CD8-positive, alpha-beta memory T cell (primary cell): ENCODE results near the gene VIPR1. TPM values are rescaled to one million over a fixed set of nuclear protein-coding genes. Genes with fewer than 3 reads are reported as not detected.

Experiments used
- CTCF ChIA-PET: fragments of 350-600 bp; sonication (Branson Sonifier 250); formaldehyde crosslinking; loops from one replicate; lab custom pipeline; 2021; ENCODE audit warnings: antibody characterized with exemption; lab: Charles Lee
- POLR2A ChIA-PET: fragments of 350-600 bp; sonication (Branson Sonifier 250); formaldehyde crosslinking; loops from one replicate; lab custom pipeline; 2021; ENCODE audit warnings: antibody characterized with exemption; lab: Charles Lee
- DNase-seq, 5 donors: peaks; one replicate each; pipeline versions ENCODE4 v3.0.0 to v3.0.0-alpha.2; 2020 to 2022; ENCODE audit warnings: mixed read lengths in 1 of 5
- H3K27ac ChIP-seq: one replicate; pipeline ENCODE4 v1.7.0; 2013; ENCODE audit warnings: low read depth, mild to moderate bottlenecking, low read length, moderate library complexity
- H3K27me3 ChIP-seq: 2 replicates; pipeline ENCODE4 v1.7.0; 2013; ENCODE audit warnings: low read length, mild to moderate bottlenecking; ENCODE audit not compliant: insufficient read depth, poor library complexity, severe bottlenecking
- H3K36me3 ChIP-seq: 2 replicates; pipeline ENCODE4 v1.7.0; 2013; ENCODE audit warnings: mild to moderate bottlenecking, low read length, moderate library complexity; ENCODE audit not compliant: insufficient read depth
- H3K4me1 ChIP-seq: 2 replicates; pipeline ENCODE4 v1.7.0; 2013; ENCODE audit warnings: mild to moderate bottlenecking, low read length, moderate library complexity; ENCODE audit not compliant: insufficient read depth
- H3K4me3 ChIP-seq: 2 replicates; pipeline ENCODE4 v1.7.0; 2013; ENCODE audit warnings: mild to moderate bottlenecking, low read length
- H3K9me3 ChIP-seq: 2 replicates; pipeline ENCODE4 v1.7.0; 2013; ENCODE audit warnings: mild to moderate bottlenecking, low read length
- H3K27ac Mint-ChIP-seq, 8 donors: one replicate each; pipeline ENCODE4 v1.8.0; 2020 to 2021; ENCODE audit warnings: mixed read lengths in 8 of 8, mild to moderate bottlenecking in 6 of 8, inconsistent platforms in 3 of 8, moderate library complexity in 3 of 8
- H3K27me3 Mint-ChIP-seq, 2 donors: one replicate each; pipeline ENCODE4 v1.8.0; 2020 to 2021; ENCODE audit warnings: mixed read lengths in 2 of 2, mild to moderate bottlenecking in 1 of 2, moderate library complexity in 1 of 2
- H3K36me3 Mint-ChIP-seq, 3 donors: one replicate each; pipeline ENCODE4 v1.8.0; 2020 to 2021; ENCODE audit warnings: mixed read lengths in 3 of 3, inconsistent platforms in 1 of 3, mild to moderate bottlenecking in 1 of 3
- H3K4me1 Mint-ChIP-seq, 3 donors: one replicate each; pipeline ENCODE4 v1.8.0; 2020 to 2021; ENCODE audit warnings: mixed read lengths in 3 of 3, inconsistent platforms in 1 of 3, mild to moderate bottlenecking in 1 of 3
- H3K4me3 Mint-ChIP-seq, 7 donors: one replicate each; pipeline ENCODE4 v1.8.0; 2020 to 2021; ENCODE audit warnings: mixed read lengths in 7 of 7, mild to moderate bottlenecking in 6 of 7, moderate library complexity in 4 of 7, inconsistent platforms in 2 of 7
- H3K9me3 Mint-ChIP-seq, 5 donors: one replicate each; pipeline ENCODE4 v1.8.0; 2020 to 2022; ENCODE audit warnings: mixed read lengths in 5 of 5, mild to moderate bottlenecking in 3 of 5, moderate library complexity in 2 of 5, inconsistent platforms in 1 of 5
- polyA plus RNA-seq: library from polyadenylated mRNA; unstranded; fragments of 300-500 nt; fragmentation: Illumina TruSeq; gene quantifications from one replicate; pipeline ENCODE4 v1.2.3, GENCODE V29; 2021
- total RNA-seq, 2 experiments: library from RNA; stranded (reverse); gene quantifications; one replicate each; pipeline ENCODE4 v1.2.3, GENCODE V29; 2021

The VIPR1 gene
- total and polyA plus RNA-seq, 3 experiments from 2014 or later = 5.4 to 12.7 (median 5.9) TPM

GRCh38 chr3:42527368-42527917 is 25.0 kb downstream of the VIPR1 start:
- Mint-ChIP-seq H3K4me3 (peak overlapping the region in 4 of 7 donors; percentile 23 to 63 (median 53)), H3K9me3 (no peaks in the 10 kb centered on the region), H3K4me1 (peaks cover 59 to 77% (median 75%) of the 10 kb centered on the region in 3 donors), H3K27ac (peak overlapping the region; percentile 63 to 94 (median 90)), H3K36me3 (peaks cover 13 to 23% (median 22%) of the 10 kb centered on the region in 3 donors), H3K27me3 (no peaks in the 10 kb centered on the region)
- DNase-seq = no peak
- H3K4me3 ChIP-seq = no peak overlapping the region
- H3K4me1 ChIP-seq = peaks cover 68% of the 10 kb centered on the region
- no peaks in the 10 kb centered on the region for H3K27me3 ChIP-seq
- H3K27ac ChIP-seq = no peak overlapping the region
- CTCF ChIA-PET = interaction anchor here (1.2 to 3.4 kb wide), 4 partner anchors 9 to 26 kb away, joined by 3 to 16 read pairs (median 5); partner anchors contain the start of gene VIPR1
- POLR2A ChIA-PET = no interaction called here
- H3K36me3 ChIP-seq = no peaks in the 10 kb centered on the region
- no peaks in the 10 kb centered on the region for H3K9me3 ChIP-seq

- Histone ChIP-seq H3K9me3 (no peaks in the 10 kb centered on the region), H3K36me3 (no peaks in the 10 kb centered on the region), H3K4me1 (peaks cover 87% of the 10 kb centered on the region), H3K4me3 (peak overlapping the region; percentile 52), H3K27me3 (no peaks in the 10 kb centered on the region), H3K27ac (no peak overlapping the region)
- Mint-ChIP-seq H3K9me3 (no peaks in the 10 kb centered on the region), H3K27ac (peak overlapping the region in 7 of 8 donors; percentile 31 to 94 (median 77)), H3K4me1 (peaks cover 70 to 96% (median 89%) of the 10 kb centered on the region in 3 donors), H3K36me3 (peaks cover 14 to 22% (median 18%) of the 10 kb centered on the region in 3 donors), H3K27me3 (peaks cover 0 to 1% of the 10 kb centered on the region in 2 donors), H3K4me3 (peak overlapping the region in 6 of 7 donors; percentile 28 to 66 (median 58))
- DNase-seq = peak in 2 of 5 donors; percentile 42 to 47
- POLR2A ChIA-PET = interaction anchor here (1.6 kb wide), 1 partner anchor 27 kb away, joined by 5 read pairs; the partner anchor contains the start of gene VIPR1
- CTCF ChIA-PET = interaction anchor here (2.1 kb wide), 1 partner anchor 28 kb away, joined by 7 read pairs; the partner anchor contains the start of gene VIPR1
Observed at GRCh38 chr3:42529468-42529867, 27.0 kb downstream of the VIPR1 start.

DNA sequence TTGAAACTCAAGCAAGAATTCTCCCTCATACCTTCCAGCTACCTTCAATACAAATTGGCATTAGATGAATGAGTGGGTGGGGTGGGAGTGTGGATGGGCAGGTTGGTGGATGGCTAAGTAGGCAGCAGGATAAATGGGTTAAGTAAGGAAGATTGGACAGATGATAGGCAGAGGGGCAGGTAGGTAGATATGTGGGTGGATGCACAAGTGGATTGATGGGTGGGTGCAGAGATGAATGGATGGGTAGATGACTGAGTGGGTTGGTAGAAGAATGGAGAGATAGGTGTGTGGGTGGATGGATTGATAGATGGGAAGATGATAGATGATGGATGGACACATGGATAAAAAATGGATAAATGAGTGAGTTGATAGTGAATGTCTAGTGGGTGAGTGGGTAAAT is 27.6 kb downstream of the VIPR1 start:
- Histone ChIP-seq H3K27me3 (no peaks in the 10 kb centered on the region), H3K36me3 (no peaks in the 10 kb centered on the region), H3K4me1 (peaks cover 87% of the 10 kb centered on the region), H3K27ac (no peak overlapping the region), H3K9me3 (no peaks in the 10 kb centered on the region), H3K4me3 (peak overlapping the region; percentile 52)
- POLR2A ChIA-PET = interaction anchor here (1.6 kb wide), 1 partner anchor 28 kb away, joined by 5 read pairs; the partner anchor contains the start of gene VIPR1
- peaks cover 14 to 22% (median 16%) of the 10 kb centered on the region in 3 donors for H3K36me3 Mint-ChIP-seq
- H3K4me1 Mint-ChIP-seq = peaks cover 70 to 93% (median 89%) of the 10 kb centered on the region in 3 donors
- peaks cover 0 to 1% of the 10 kb centered on the region in 2 donors for H3K27me3 Mint-ChIP-seq
- no peaks in the 10 kb centered on the region for H3K9me3 Mint-ChIP-seq
- CTCF ChIA-PET = no interaction called here
- peak overlapping the region; percentile 14 to 94 (median 78) for H3K27ac Mint-ChIP-seq
- no peak for DNase-seq
- peak overlapping the region in 5 of 7 donors; percentile 28 to 66 (median 65) for H3K4me3 Mint-ChIP-seq

DNA sequence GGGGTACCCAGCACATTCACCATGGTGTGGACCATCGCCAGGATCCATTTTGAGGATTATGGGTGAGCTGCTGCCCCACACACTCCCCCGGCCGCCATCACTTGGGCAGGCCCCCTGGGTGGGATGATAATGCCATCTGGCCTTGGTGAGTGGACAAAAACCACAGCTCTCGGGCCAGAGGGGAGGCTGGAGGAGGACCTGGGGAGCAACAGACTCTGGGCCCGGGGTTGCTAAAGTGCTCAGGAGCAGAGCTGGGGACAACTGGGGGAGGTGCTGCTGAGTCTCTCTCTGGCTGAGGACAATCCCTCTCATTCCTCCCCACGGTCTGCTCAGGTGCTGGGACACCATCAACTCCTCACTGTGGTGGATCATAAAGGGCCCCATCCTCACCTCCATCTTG is 29.0 kb downstream of the VIPR1 start:
- CTCF ChIA-PET = interaction anchor here (0.9 to 1.0 kb wide), 3 partner anchors 8 to 30 kb away, joined by 3 read pairs; no protein-coding TSS in a partner anchor
- Histone ChIP-seq H3K4me3 (no peak overlapping the region), H3K4me1 (peaks cover 79% of the 10 kb centered on the region), H3K36me3 (no peaks in the 10 kb centered on the region), H3K9me3 (no peaks in the 10 kb centered on the region), H3K27ac (no peak overlapping the region), H3K27me3 (no peaks in the 10 kb centered on the region)
- Mint-ChIP-seq H3K9me3 (no peaks in the 10 kb centered on the region), H3K27ac (peak overlapping the region in 4 of 8 donors; percentile 10 to 66 (median 60)), H3K4me3 (peak overlapping the region in 2 of 7 donors; percentile 22 to 75), H3K27me3 (peaks cover 0 to 1% of the 10 kb centered on the region in 2 donors), H3K4me1 (peaks cover 67 to 88% (median 83%) of the 10 kb centered on the region in 3 donors), H3K36me3 (peaks cover 14 to 22% (median 16%) of the 10 kb centered on the region in 3 donors)
- POLR2A ChIA-PET = no interaction called here
- no peak for DNase-seq

GRCh38 chr3:42532229-42532628 is 29.8 kb downstream of the VIPR1 start:
- peaks cover 0 to 1% of the 10 kb centered on the region in 2 donors for H3K27me3 Mint-ChIP-seq
- ChIA-PET POLR2A (no interaction called here), CTCF (interaction anchor here (7.2 kb wide), 1 partner anchor 15 kb away, joined by 61 read pairs; no protein-coding TSS in a partner anchor)
- H3K4me1 Mint-ChIP-seq = peaks cover 60 to 84% (median 76%) of the 10 kb centered on the region in 3 donors
- peaks cover 14 to 19% (median 16%) of the 10 kb centered on the region in 3 donors for H3K36me3 Mint-ChIP-seq
- Histone ChIP-seq H3K27me3 (no peaks in the 10 kb centered on the region), H3K4me3 (no peak overlapping the region), H3K36me3 (no peaks in the 10 kb centered on the region), H3K9me3 (no peaks in the 10 kb centered on the region), H3K4me1 (peaks cover 71% of the 10 kb centered on the region), H3K27ac (no peak overlapping the region)
- DNase-seq = no peak
- H3K4me3 Mint-ChIP-seq = peak overlapping the region in 1 of 7 donors; percentile 43
- H3K9me3 Mint-ChIP-seq = no peaks in the 10 kb centered on the region
- H3K27ac Mint-ChIP-seq = peak overlapping the region in 5 of 8 donors; percentile 8 to 94 (median 56)

DNA sequence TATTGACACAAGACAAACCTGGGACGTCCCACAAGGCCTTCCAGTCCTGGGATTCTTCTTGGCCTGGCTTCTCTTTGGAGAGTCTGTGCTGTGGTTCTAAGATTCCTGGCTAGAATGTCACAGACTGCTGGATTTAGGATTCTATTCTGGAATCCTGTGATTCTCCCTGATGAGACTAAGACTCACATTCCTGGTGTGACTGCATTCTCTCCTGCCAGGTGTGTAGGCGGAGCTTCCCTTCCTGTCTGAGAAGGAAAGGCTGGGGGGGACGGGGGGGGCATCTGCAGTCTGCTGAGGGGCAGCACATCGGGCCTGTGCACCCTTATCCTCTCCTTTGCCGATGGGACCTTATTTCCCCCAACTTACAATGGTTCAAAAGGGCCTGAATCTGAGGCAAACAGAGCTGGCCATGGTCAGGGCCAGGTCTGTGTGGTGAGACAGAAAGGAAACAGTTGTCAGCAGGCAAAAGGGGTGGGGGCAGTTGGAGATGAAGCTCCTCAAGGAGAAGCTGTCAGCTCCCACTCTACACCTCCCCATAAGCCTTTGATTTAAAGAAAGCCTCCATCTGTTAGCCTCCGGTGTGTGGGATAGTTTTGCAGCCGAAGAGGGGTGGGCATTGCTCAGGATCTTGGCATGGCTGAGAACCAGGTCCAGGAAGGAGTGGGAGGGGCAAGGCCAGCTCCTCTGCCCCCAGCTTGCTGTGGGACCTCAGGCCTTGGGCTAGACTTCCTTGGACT is 30.9 kb downstream of the VIPR1 start:
- H3K4me3 ChIP-seq = no peak overlapping the region
- no peaks in the 10 kb centered on the region for H3K9me3 ChIP-seq
- H3K27ac ChIP-seq = no peak overlapping the region
- H3K4me1 ChIP-seq = peaks cover 60% of the 10 kb centered on the region
- H3K27me3 Mint-ChIP-seq = peaks cover 0 to 1% of the 10 kb centered on the region in 2 donors
- POLR2A ChIA-PET = interaction anchor here (0.8 kb wide), 1 partner anchor 31 kb away, joined by 5 read pairs; the partner anchor contains the start of gene VIPR1
- no peaks in the 10 kb centered on the region for H3K27me3 ChIP-seq
- CTCF ChIA-PET = interaction anchor here (7.2 to 18.6 kb wide), 2 partner anchors 14 to 31 kb away, joined by 61 to 178 read pairs; partner anchors contain the start of gene VIPR1
- H3K4me1 Mint-ChIP-seq = peaks cover 52 to 73% (median 68%) of the 10 kb centered on the region in 3 donors
- H3K36me3 ChIP-seq = no peaks in the 10 kb centered on the region
- H3K36me3 Mint-ChIP-seq = peaks cover 14 to 19% (median 16%) of the 10 kb centered on the region in 3 donors
- DNase-seq = no peak
- no peaks in the 10 kb centered on the region for H3K9me3 Mint-ChIP-seq
- peak overlapping the region in 2 of 7 donors; percentile 7 to 68 for H3K4me3 Mint-ChIP-seq
- peak overlapping the region in 5 of 8 donors; percentile 48 to 77 (median 65) for H3K27ac Mint-ChIP-seq

GRCh38 chr3:42535981-42536784 is 33.7 kb downstream of the VIPR1 start:
- DNase-seq = peak in 3 of 5 donors; percentile 14 to 62 (median 37)
- CTCF ChIA-PET = interaction anchor here (0.9 to 18.6 kb wide), 13 partner anchors 9 to 39 kb away, joined by 3 to 178 read pairs (median 8); partner anchors contain the start of gene VIPR1

More at GRCh38 chr3:42535981-42536784, 33.7 kb downstream of the VIPR1 start:
- no peaks in the 10 kb centered on the region for H3K36me3 ChIP-seq
- Mint-ChIP-seq H3K9me3 (no peaks in the 10 kb centered on the region), H3K4me1 (peaks cover 33 to 58% (median 52%) of the 10 kb centered on the region in 3 donors), H3K27me3 (peaks cover 0 to 1% of the 10 kb centered on the region in 2 donors), H3K4me3 (no peak overlapping the region), H3K36me3 (peaks cover 5 to 12% (median 11%) of the 10 kb centered on the region in 3 donors), H3K27ac (peak overlapping the region in 3 of 8 donors; percentile 36 to 84 (median 58))
- POLR2A ChIA-PET = interaction anchor here (2.2 kb wide), 1 partner anchor 34 kb away, joined by 12 read pairs; the partner anchor contains the start of gene VIPR1
- H3K9me3 ChIP-seq = no peaks in the 10 kb centered on the region
- H3K27me3 ChIP-seq = no peaks in the 10 kb centered on the region
- no peak overlapping the region for H3K4me3 ChIP-seq
- no peak overlapping the region for H3K27ac ChIP-seq
- H3K4me1 ChIP-seq = peaks cover 43% of the 10 kb centered on the region
